Hindlimb muscle (tissue), 1 donor: Measurements from ENCODE around the gene UPB1. TPM values are rescaled to one million over a fixed set of nuclear protein-coding genes. Genes with fewer than 3 reads are reported as not detected.
A peak's percentile ranks its signal among the peaks of the same experiment; 100 is the strongest.
"Not testable (repeated sequence)": the region's sequence is repeated elsewhere in the genome, so short reads cannot be mapped to it uniquely, and the experiment has no call there.

Experiments
- DNase-seq: peaks from one replicate; pipeline ENCODE4 v3.0.0-alpha.2; 2013
- polyA plus RNA-seq: library from polyadenylated mRNA; unstranded; fragments of 120-200 nt; gene quantifications from one replicate; pipeline ENCODE4 v1.2.1, GENCODE V29; 2013; ENCODE audit not compliant: insufficient read length

Gene UPB1
- polyA plus RNA-seq, 1 donor = 0.40 TPM

DNA sequence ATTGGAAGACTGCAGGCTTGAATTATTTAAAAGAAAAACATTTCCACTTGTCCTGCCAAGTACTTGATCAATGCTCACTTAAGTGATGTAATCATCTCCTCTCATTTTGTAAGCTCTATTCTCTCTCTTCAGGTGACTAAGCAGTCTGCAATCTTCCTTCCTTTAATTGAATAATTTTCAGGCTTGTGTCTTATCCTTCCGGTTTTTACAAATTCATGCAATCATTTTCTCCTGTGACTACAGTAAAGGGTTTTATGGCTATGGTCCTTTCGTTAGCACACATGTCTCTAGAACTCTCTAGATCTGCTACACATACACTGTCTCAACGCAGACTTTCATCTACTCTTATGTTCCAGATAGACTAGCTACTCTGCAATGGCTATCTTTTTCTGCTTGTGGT lies 12.6 kb upstream of the UPB1 start:
- DNase-seq = peak; percentile 69

DNA sequence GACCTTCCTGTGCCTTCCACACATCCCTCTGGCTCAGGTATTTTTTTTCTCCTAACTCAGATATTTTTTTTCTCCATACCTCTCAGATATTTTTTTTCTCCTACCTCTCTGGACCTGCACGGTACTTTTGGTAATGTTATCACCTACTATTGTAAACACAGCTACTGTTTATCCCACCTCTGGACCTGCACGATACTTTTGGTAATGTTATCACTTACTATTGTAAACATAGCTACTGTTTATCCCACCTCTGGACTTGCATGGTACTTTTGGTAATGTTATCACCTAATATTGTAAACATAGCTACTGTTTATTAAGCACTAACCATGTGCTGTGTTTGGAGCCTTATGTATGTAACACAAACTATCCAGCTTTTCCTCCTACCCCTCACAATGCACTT lies 12.1 kb upstream of the UPB1 start:
- no peak for DNase-seq

DNA sequence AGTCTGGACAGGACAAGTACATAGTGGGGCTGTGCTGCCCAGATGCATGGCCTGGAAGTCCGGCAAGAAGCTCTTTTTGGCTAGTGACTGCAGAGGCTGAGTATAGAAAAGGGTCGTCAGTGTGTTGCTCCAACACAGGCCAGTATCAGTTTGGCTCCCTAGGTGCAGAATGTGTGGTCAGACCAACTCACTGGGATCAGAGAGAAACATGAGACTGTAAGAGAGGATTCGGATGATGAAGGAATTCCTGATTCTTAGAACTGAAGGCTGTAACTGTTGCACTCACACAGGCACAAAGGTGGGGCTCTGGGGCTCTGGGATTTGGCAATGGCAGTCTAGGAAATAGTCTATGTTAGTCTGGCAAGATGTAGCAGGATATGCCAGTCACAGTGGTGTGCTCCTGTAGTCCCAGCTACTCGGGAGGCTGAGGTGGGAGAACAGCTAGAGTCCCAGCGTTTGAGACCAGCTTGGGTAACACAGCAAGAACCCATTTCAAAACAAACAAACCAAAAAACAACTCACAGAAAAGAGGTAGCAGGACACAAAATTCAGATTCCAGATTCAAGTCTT lies 11.1 kb upstream of the UPB1 start:
- no peak for DNase-seq

DNA sequence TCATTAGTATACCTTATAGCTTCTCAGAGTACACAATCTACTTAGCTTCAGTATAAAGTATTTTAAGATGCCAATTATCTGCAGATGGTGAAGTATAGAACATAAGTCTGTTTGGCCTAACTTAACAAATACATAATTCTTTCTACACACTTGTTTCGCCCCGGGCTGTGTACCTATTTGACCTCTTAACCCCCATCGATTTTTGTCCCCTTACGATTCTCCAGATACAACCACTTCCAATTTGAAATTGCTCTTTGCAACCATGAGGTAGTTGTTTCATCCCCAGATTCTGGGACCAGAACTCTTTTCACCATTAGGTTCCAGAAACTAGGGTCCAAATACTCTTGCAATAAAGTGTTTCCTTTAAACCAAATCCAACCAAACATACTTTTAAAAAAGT lies 10.0 kb upstream of the UPB1 start:
- no peak for DNase-seq

DNA sequence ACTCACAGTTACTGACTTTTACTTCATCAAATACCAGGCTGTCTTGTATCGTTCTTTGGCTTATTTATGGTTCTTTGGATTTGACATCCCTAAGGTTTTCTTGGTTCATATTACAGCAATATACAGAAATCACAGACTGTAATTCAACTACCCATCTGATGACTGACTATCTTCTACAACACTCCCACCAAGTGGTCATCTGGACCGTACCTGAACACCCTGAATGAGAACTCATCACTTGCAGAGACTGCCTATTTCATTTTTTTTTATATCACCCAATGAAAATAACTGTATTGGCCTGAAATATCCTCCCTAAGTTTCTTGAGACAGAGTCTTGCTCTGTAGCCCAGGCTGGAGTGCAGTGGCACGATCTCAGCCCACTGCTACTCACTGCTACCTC lies 9.5 kb upstream of the UPB1 start:
- no peak for DNase-seq

DNA sequence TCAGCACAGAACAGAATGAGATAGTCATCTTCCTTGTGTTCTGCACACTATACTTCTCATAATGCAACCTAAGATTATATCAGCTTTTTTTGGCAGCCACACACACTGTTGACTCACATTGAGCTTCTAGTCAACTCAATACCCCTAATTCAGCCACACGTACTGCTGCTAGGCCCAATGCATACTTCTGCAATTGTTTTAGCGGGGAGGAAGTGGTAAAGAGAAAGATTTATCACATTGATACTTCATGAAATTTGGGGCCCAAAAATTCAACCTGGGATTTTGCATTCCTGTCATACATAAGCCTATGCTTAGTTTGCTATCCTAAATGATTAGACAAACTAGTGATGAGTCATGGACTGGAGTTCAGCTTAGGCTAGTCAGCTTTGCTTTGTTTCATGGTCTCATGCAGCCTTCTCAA lies 8.6 kb upstream of the UPB1 start:
- no peak for DNase-seq

DNA sequence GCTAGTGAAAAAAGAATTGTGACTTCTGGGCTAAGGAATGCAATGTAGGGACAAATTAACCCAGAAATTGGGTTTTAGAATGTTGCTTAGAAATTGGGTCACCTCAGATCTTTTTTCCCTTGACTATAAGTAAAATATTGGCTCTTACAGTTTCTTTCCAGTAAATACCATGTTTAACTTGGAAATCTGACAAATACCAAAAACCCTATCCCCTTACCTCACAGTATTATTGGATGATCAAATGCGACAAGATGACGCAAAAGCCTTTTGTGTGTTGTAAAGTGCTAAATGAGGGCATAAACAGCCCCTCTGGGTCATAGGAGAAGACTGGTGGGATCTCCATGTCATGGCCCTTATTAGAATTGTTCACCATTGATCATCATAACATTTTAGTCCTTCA lies 6.1 kb upstream of the UPB1 start:
- DNase-seq = no peak

DNA sequence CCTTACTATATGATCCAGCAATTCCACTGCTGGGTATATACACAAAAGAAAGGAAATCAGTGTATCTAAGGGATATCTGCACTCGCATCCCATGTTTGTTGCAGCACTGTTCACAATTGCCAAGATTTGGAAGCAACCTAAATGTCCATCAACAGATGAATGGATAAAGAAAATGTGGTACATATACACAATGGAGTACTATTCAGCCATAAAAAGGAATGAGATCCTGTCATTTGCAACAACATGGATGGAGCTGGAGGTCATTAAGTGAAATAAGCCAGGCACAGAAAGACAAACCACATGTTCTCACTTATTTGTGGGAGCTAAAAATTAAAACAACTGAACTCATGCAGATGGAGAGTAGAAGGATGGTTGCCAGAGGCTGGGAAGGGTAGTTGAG lies 5.7 kb upstream of the UPB1 start:
- not testable (repeated sequence) for DNase-seq

DNA sequence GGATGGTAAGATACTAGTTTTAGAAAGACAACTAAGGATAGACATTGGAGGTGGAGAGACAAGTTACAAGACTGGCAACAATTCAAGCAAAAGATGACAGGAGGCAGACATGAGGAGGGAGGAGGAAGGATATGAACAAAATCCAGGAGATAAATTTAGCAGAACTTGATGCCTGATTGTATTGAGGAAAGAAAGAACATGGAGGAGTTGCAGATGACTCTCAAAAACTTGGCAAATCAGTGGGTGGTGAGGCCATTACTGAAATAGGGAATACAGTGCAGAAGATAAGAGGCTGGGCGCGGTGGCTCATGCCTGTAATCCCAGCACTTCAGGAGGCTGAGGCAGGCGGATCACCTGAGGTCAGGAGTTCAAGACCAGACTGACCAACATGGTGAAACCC lies 2.7 kb upstream of the UPB1 start:
- no peak for DNase-seq

DNA sequence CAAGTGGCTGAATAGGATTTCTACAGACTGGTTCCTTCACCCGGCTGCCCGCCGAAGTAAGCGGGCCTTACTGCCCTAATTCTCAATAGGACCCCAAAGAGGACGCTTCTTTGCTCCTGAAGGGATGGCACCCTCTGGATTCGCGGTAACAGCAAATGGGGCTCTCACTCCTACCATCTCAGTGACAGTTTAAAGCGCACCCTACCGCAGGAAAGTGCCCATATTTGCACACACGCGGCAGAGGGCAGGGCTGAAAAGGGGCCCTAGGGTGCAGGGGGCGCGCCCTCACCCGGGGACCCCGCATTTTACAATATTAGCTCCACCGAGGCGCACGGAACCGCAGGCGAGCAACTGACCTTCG lies 985 bp upstream of the UPB1 start:
- no peak for DNase-seq

DNA sequence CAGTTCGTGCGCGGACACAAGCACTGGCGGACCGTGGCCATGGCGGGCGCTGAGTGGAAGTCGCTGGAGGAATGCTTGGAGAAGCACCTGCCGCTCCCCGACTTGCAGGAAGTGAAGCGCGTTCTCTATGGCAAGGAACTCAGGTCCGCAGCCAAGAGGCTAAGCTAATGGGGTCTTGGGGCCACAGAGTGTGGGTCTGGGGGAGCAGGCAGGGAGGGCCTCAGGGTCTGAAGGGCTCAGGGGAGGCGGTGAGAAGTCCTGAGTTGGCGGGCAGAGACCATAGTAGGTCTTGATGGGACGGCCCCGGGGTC lies 188 bp downstream of the UPB1 start:
- DNase-seq = no peak

DNA sequence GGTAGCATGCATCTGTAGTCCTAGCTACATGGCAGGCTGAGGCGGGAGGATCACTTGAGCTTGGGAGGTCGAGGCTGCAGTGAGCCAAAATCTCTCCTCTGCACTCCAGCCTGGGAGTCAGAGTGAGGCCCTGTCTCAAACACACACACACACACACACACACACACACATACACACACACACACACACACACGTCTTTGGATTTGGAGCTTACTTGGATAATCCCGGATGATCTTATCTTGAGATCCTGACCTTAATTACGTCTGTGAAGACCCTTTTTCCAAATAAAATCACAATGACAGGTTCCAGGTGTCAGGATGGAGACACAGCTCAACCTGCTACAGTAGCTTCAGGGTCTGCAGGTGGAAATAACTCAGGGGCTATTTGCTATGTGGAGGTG lies 1.1 kb downstream of the UPB1 start:
- DNase-seq = no peak

DNA sequence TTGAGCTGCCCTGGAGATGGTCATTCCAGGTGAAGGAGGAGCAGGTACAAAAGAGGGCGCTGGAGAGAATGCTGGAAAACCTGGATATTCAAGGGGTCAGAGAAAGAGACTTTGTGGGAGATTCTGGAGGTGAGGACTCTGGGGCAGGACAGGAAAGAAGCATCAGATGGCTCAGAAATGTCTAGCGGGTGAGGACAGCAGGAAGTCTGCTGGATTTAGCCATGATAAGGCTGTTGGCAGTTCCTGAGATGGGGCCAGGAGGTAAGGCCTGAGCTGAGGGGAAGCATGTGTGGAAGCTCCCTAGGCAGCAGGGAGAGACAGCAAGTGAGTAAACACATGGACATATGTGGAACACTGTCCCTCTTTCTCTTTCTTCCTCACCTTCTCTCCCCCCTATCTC lies 1.5 kb downstream of the UPB1 start:
- DNase-seq = no peak

DNA sequence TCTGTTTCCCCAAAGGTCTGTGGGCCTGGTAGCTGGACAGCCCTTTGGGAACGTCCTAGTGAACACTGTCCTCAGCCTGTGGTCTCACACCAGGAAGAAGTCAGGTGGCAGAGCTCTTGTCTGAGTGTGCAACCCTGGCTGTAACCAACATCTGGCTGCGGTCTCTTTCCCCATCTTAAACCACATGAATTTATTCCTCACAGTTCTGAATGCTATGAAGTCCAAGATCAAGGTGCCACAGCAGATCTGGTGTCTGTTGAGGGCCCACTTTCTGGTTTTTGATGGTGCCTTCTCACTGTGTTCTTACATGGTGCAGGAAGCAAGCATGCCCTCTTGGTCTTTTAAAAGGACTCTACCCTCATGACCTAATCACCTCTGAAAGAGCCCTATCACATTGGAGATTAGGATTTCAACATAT lies 2.7 kb downstream of the UPB1 start:
- DNase-seq = no peak

DNA sequence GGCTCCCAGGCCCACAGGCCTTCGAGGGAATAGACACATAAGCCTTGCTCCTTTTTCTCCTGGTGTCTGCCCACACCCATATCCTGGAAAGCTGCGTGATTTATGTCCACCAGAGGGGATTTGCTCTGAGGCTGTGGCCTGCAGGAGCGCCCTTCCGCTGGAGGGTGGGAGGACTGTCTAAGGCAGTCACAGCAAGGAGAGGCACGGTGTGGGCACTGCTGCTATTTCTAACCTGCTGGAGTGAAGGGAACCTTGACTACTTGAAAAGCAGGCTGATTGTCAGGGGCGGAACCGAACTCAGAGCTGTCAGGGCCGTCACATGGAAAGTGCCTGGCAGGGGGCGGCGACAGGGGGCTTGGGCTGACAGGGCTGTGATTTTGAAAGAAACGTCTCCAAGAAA lies 3.7 kb downstream of the UPB1 start:
- DNase-seq = no peak

DNA sequence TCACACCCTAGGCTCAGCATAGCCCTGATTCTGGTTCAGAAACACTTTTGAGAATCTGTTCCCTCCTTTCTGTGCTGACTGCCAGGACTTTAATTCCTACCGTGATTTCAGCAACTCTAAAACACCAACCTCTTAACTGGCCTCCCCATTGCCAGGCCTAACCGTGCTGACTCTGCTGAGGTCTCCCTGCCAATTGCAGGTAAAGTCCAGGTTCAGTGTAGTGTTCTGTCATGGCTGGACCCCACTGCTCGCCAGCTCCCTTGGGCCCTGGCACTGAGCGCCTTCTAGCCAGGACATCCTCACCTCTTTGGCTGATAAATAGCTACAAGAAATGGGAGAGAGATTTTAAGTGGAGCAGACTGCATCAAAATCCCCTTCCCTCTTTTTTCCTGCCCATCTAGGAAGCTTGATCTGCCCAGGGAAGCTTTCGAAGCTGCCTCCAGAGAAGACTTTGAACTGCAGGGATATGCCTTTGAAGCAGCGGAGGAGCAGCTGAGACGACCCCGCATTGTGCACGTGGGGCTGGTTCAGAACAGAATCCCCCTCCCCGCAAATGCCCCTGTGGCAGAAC lies 4.7 kb downstream of the UPB1 start:
- no peak for DNase-seq

DNA sequence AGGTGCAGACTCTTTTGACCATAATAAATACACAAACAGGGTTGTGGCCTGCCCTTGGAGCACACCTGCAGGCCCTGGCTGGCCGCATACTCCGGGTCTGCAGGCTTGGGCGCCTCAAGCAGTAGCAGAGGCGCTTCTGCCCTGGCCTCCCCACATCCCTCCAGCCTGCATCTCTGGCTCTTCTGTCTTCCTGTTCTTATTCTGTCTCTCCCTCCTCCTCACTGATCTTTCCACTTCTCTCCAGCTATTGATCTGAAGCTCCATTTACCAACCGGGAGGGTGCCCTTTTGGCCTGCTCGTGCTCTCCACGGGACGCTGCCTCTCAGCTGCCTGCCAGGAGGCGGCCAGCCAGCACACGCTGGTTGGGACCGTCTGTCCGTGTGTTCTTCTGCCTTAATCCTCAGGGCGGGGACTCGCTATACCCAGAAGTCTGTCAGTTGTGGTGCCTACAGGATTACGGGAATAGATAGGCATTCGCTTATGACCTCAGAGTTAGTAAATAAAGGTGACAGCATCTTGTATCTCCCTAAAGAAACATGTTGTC lies 5.2 kb downstream of the UPB1 start:
- no peak for DNase-seq

DNA sequence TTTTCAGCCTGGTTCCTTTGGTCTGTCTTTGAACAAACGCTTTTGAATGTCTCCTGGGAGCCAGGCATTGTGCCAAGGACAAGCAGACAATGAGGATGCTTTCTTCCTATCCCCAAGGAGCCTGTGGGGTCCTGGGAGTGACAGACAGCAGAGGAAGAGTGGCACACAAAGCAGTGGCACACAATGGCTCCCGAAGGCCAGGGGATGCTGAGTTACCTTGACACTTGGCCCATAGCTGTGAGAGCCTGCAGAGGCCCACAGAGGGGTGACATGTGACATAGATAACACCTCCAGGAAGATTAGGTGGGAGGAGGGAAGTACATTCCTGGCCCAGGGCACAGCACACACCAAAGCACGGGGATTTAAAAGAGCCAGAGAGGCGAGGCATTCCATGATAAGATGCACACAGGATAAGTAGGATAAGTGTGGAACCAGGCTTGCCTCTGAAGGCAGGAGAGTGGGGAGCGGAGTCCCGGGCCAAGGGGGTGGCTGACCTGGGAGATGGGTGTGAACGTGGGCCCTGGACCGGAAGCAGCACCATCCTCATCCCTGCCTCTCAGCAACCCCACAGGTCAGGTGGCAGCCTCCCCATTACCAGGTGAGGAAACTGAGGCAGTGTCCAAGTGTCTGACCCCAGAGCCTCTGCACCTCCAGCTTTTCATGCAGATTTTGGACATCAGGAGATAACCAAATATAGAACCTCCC lies 6.3 kb downstream of the UPB1 start:
- DNase-seq = no peak

DNA sequence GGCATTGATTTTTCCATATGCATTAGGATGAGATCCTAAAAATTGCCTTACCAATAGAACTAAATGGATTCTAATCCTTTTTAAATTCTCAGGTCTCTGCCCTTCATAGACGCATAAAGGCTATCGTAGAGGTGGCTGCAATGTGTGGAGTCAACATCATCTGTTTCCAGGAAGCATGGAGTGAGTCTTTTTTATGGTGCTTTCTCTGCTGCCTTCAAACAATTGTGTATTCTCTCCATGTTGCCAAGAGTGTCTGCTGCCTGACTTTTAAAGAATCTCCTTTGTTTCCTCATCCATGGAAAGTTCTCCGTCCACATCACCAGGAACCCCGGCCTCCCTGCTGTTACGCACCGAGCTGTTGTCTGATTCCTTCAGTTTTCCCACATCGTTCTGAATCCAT lies 6.9 kb downstream of the UPB1 start:
- DNase-seq = no peak

DNA sequence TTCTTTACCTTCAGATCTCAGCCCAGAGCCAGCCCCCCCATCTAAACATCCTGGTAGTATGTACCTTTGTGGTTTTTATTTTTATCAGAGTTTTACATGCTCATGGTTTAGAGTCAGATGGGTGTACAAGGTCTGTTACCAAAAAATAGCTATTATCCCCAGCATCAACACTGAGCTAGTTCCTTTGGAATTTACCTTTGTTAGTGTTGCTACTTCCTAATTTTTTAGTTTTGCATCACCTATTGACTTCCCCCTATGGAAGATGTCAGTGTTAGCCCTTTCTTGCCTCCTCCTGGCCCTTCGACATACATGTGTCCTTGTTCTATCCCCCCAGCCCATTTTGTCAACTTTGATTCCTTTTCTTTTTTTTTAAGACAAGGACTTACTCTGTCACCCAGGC lies 7.4 kb downstream of the UPB1 start:
- no peak for DNase-seq

DNA sequence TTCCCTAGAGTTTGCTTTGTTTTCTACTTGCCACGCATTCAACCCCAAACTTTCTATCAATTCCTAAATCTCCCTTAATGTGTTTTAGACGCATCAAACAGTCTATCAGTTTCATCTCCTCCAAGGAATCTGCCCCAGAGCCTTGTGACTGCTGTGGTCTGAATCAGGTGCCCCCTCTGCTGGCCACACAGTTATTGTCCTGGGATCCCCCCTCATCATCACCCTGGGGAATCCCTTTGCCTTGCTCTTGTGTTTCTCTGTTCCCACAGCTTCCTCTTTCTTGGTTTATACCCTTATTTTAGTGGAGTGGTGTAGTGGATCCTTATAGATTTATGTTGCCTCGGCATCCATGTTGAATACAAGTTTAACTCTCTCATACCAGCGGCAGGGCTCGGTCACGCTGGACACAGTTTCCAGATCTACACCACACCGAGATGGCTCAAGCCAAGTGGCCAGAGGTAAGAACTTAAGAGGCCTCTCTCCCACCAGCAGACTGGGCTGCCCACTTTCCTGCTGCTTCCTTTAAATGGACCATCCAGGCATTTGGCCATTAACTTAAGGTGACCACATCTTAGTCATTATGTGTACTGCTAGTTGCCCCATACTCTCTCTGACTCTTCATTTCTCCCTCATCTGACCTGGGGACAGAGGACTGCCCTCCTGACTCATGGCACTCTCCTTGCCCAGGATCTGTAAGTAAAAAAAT lies 8.2 kb downstream of the UPB1 start:
- DNase-seq = no peak

DNA sequence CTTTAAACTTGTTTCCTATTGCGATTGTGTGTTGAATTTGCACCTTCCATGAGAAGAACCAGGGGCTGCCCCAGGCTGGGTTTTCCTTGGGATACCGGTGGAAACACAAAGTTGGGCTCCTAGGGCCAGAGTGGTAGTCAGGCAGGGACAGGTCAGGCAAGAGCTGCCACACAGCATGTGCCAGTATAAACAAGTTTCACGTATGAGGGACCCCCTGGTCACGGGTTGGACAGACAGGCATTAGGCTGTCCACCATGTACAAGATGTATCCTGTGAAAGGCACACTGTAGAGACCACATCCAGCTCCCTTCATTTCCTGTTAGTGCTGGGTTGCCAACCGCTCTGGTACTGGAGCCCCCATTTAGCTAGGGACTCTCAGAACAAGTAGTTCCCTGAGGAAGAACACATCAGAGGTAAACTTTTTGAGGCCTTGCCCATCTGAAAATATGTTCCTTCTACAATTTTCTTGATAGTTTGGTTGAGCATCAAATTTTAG lies 8.8 kb downstream of the UPB1 start:
- no peak for DNase-seq

DNA sequence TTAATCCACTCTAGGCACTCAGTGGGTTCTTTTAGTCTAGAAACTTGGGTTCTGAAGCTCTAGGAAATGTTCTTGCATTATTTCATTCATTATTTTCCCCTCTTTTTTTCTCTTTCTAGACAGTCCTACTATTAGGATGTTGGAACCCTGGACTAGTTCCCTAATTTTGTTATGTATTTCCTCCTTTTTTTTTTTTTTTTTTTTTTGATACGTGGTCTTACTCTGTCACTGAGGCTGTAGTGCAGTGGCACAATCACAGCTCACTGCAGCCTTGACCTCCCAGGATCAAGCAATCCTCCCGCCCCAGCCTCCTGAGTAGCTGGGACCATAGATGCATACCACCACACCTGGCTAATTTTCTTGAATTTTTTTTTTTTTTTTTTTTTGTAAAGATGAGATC lies 9.4 kb downstream of the UPB1 start:
- DNase-seq = no peak
